ENCODE results near the gene CDH19. TPM values are rescaled to one million over a fixed set of nuclear protein-coding genes. Genes with fewer than 3 reads are reported as not detected.

The CDH19 gene
- total RNA-seq, 1 experiment from 2014 or later, result not detected

GRCh38 chr18:66587430-66587829 is 16.5 kb downstream of the CDH19 start:
- Histone ChIP-seq H3K9me3 (ENCODE audit: control insufficient read depth in 1 of 2, insufficient read depth in 1 of 2, low read depth in 1 of 2, low read length in 2 of 2) (peaks cover 3% of the 10 kb centered on the region in 2 experiments; a peak in 2 of 4 replicates), H3K27me3 (ENCODE audit: insufficient read depth, low read length) (no peaks in the 10 kb centered on the region), H3K27ac (ENCODE audit: low read depth, low read length) (no peak overlapping the region), H3K36me3 (ENCODE audit: control insufficient read depth in 1 of 2, insufficient read depth in 2 of 2, low read length in 2 of 2) (no peaks in the 10 kb centered on the region), H3K79me2 (ENCODE audit: insufficient read depth, low read length) (no peaks in the 10 kb centered on the region), H3K4me3 (replicated peaks in 1 of 2; ENCODE audit: low read depth in 1 of 2, low read length in 2 of 2) (no peak overlapping the region), H4K20me1 (ENCODE audit: insufficient read depth) (no peaks in the 10 kb centered on the region), H3K9ac (ENCODE audit: low read length) (no peak overlapping the region), H3K4me1 (ENCODE audit: control insufficient read depth in 1 of 2, insufficient read depth in 2 of 2, low read length in 2 of 2) (no peaks in the 10 kb centered on the region), H3K4me2 (ENCODE audit: low read length) (no peak overlapping the region), H2AFZ (ENCODE audit: low read depth, low read length, poor library complexity, severe bottlenecking) (no peak overlapping the region), H3K9me2 (ENCODE audit: insufficient read depth) (no peaks in the 10 kb centered on the region)
- POLR2A ChIA-PET, result no interaction called here
- intact Hi-C loops (cut with micrococcal nuclease), result no loop called here
- CTCF ChIA-PET, result no interaction called here
- BruUV-seq (replicated peaks), result no TSS peak
- TF ChIP-seq ZBTB33 (IDR thresholded peaks at IDR 0.05; ENCODE audit: extremely low read depth, insufficient replicate concordance, low read length) (no peak), POLR2A (IDR thresholded peaks at IDR 0.05; ENCODE audit: borderline replicate concordance, extremely low read depth, insufficient read depth, insufficient read length) (no peak), TCF7L2 (IDR thresholded peaks at IDR 0.05; ENCODE audit: borderline replicate concordance, extremely low read depth, insufficient read depth, insufficient read length) (no peak), MAX (IDR thresholded peaks at IDR 0.05) (no peak), JUND (IDR thresholded peaks at IDR 0.05) (no peak), ZNF274 (IDR thresholded peaks at IDR 0.05; ENCODE audit: low read depth, low read length) (no peak), ELF1 (IDR thresholded peaks at IDR 0.05; ENCODE audit: borderline replicate concordance, low read depth) (no peak), CBX3 (IDR thresholded peaks at IDR 0.05; ENCODE audit: low read depth) (no peak), SRF (IDR thresholded peaks at IDR 0.05; ENCODE audit: low read depth) (no peak), SIN3A (IDR thresholded peaks at IDR 0.05; ENCODE audit: low read depth) (no peak), POLR2AphosphoS5 (IDR thresholded peaks at IDR 0.05; ENCODE audit: low read depth, low read length) (no peak), CTCF (IDR thresholded peaks at IDR 0.05 in 2 of 3, conservative IDR thresholded peaks at IDR 0.05 in 1 of 3; ENCODE audit: borderline replicate concordance in 1 of 3, insufficient read depth in 1 of 3, low read depth in 2 of 3, low read length in 2 of 3) (no peak), EZH2 (IDR thresholded peaks at IDR 0.05) (no peak), YY1 (IDR thresholded peaks at IDR 0.05; ENCODE audit: extremely low read depth, insufficient replicate concordance, low read depth, low read length) (no peak)
- RAD21 ChIA-PET (ENCODE audit: low non-redundant PET in 1 of 2, low total read pairs in 2 of 2, uncharacterized antibody in 2 of 2, unreplicated experiment in 2 of 2), result no interaction called here
- DNase-seq (ENCODE audit: low read depth, low spot score) (no peak), ATAC-seq (no peak)

All from HCT116 (cell line).